ENCODE measurements around the gene RFNG.

RFNG gene

DNA sequence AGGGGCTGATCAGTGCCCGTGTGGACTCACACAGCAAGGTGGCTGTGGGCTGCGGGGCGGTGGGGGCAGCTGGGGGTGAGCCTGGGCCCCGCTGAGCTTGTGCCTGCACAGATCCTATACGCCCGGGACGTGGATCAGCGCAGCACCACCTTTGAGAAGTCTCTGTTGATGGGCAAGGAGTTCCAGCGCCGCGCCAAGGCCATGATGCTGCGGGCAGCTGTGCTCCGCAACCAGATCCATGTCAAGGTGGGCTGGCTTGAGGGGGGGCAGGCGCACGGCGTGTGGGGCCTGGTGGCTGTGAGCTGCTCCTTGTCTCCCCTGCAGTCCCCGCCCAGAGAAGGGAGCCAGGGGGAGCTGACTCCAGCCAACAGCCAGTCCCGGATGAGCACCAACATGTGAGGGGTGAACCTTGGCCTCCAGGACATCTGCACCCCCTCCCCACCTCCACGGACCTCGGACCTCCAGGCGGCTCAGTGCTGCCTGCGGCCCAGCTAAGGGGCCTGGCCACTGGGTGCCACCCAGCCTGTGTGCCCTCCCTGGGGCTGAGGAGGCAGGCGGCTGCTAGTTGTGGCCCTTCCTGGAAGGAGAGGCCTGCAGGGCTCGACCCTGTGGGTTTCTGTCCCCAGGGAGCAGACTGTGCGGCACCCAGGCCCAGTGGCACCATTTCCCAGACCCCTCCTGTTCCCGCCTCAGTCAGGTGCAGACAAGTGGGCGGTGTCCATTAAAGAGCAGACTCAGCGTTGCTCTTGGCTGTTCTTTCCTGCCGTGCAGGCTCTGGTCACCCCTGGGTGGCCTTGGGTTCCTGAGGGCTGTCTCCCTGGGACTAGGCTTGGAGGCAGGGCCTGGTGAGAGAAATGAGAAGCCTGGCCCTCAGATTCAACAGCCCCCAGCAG, 5.4 kb upstream of the RFNG start:
- no peak for DNase-seq

DNA sequence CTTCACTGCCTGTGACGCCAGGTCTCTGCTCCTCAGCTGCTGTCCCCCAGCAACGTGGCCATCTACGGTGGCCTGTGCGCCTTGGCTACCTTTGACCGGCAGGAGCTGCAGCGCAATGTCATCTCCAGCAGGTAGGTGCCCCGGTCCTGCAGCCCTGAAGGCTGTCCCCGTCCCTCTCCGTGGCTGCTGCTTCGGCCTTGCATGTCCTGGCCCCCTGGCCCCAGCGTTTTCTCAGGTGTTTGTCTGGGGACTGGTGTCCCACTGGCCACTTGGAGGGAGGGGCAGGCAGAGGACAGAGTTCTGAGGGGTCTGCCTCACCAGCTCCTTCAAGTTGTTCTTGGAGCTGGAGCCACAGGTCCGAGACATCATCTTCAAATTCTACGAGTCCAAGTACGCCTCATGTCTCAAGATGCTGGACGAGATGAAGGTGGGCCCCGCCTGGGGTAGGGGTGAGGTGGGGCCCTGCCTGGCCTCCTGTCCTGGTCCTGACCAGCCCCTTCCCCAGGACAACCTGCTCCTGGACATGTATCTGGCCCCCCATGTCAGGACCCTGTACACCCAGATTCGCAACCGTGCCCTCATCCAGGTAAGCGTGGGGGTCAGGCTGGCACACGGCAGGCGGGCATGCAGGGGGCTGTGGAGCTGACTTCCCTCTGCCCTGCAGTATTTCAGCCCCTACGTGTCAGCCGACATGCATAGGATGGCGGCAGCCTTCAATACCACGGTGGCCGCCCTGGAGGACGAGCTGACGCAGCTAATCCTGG, 4.5 kb upstream of the RFNG start:
- DNase-seq, result no peak

DNA sequence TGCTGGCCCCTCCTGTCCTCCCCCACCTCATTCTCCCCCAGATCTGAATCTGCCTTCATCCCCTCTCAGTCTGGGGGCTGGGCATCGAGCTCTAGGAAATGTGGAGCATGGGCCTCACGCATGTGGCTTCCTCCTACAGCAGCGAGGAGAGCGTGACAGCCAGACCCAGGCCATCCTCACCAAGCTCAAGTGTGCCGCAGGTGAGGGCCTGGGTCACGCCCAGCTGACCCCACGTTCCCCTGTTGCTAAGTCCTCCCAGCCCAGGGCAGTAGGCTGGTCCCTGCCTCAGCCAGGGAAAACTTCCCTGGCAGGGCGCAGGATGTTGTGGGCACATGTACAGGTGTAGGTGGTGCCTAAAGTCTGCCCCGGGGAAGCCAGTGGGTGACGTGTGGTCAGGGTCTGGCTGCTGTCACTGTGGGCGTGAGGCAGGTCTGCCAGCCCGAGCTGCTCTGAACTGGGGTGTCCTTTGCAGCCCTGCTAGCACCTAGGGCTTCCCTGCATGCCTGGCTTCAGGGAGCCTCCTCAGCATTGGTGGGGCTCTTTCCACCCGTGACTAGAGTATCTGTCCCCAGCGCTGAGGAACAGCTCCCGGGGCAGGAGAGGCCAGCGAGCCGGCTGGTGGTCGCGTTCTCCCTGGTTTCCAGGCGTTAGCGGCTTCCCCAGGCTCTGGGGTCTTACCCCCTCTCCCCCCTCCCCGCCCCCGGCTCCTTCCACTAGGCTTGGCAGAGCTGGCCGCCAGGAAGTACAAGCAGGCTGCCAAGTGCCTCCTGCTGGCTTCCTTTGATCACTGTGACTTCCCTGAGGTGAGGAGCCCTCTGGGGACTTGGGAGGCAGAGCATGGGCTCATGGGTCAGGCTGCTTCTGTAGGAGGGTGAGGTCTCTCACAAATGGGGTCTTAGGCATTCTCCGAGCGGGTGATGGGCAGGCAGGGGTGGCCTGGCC, 3.7 kb upstream of the RFNG start:
- DNase-seq, result no peak

DNA sequence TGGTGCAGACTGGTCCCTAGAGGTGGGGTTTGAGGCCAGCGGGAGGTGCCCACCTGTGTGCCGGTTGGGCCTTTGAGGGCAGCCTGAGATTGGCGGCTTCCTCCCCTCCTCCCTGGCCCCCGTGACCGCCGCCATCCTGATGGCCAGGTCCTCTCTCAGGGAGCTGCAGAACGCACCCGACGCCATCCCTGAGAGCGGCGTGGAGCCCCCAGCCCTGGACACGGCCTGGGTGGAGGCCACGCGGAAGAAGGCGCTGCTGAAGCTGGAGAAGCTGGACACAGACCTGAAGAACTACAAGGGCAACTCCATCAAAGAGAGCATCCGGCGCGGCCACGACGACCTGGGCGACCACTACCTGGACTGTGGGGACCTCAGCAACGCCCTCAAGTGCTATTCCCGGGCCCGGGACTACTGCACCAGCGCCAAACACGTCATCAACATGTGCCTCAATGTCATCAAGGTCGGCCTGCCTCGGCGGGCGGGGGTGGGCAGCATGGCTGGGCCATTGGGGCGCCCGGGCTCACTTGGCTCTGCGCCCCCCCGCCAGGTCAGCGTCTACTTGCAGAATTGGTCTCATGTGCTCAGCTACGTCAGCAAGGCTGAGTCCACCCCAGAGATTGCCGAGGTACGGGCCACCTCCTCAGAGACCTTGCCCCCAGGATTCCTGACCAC, 2.9 kb upstream of the RFNG start:
- no peak for DNase-seq

DNA sequence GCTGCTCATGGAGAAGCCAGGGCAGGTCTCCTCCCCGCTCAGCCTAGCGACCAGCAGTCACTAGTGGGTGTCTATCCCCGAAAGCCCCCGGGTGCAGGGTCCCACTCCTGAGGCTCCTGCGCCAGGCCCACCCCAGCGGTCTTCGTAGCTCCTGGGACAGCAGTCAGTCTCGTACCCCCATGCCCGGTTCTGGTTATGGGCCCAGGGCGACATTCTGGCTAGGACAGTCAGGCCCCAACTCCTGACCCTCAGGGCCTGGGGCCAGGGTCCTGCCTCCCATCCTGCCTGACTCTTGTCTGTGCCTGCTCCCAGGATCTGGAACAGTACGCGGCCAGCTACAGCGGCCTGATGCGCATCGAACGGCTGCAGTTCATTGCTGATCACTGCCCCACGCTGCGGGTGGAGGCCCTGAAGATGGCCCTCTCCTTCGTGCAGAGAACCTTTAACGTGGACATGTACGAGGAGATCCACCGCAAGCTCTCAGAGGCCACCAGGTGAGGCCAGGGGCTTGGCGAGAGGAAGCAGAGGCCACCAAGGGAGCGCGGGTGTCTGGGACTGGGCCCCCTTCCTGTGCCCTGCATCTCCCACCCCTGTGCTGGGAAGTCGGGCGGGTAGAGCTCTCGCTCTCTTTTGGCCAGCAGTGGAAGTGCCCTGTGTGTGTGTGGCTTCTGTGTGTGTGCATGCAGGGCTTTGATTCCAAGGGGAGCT, 2.1 kb upstream of the RFNG start:
- DNase-seq, result no peak

DNA sequence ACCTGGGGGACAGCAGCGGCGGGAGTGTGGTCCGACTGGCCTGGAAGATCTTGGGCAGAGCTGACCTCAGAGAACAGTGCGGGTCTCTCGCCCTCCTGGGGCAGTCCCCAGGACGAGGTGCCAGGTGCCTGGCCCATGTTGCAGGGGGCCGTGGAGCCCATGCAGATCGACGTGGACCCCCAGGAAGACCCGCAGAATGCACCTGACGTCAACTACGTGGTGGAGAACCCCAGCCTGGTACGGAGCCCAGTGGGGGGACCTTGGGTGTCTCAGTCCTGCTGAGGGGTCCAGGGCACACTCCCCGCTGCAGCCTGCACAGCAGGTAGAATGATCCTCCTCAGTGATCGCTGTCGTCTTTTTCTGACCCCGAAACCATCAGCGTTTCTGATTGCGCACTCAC, 1.5 kb upstream of the RFNG start:
- no peak for DNase-seq

DNA sequence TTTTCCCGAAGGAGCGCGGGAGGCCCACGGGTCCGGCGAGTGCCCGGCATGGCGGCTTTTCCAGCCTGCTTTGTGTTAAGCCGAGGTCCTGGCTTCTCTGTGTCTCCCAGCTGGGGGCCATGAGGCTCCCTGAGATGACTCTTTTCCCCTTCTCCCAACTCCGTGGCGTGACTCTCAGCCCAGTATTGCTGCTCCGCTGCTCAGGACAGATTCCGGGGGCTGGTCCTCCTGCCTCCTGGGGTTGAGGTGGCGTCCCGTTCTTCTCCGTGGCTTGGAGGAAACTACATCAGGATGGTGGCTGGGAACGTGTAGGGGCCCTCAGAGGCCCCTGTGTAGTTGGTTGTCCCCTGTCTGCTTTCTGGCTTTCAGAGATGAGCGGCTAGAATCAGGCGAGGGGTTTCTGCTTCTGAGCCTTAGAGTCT, 1.0 kb upstream of the RFNG start:
- no peak for DNase-seq

DNA sequence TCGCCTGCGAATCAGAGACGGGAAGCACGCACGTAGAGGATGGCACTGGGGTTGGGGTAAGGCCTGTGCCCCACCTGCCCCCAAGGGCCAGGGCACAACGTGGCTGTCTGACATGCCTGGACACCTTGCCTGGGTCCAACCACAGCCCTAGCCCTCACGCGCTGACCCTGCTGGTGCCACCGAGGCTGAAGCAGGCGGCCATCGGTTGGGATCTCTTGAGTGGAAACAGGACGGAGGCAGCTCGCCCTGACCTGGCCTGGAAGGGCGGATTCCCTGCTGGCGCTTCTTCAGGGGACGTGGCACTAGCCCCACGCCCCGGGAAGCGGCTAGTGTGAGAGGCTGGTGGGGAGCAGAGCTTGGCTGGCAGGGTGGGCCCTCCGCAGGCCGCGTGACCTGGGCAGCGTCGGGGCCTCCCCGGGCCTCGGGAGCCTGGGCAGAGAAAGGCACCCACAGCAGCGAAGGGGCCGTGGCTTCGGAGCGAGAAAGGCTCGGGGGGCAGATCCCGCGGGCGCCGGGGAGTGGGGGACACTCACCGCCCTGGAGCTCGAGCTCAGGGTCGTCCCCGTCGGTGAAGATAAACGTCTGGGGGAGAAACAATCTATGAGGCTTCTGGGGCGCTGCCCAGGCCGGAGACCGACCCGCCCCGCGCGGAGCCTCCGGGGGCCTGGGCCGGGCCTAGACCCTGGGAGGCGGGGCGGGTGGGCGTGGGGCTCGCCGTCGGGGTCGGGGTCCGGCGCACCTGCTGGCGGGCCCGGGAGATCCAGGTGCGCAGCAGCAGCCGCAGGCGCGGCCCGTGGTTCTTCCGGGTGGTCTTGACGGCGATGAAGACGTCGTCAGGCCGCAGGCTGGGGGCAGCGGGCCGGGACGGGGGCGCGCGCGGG, 610 bp downstream of the RFNG start:
- no peak for DNase-seq

DNA sequence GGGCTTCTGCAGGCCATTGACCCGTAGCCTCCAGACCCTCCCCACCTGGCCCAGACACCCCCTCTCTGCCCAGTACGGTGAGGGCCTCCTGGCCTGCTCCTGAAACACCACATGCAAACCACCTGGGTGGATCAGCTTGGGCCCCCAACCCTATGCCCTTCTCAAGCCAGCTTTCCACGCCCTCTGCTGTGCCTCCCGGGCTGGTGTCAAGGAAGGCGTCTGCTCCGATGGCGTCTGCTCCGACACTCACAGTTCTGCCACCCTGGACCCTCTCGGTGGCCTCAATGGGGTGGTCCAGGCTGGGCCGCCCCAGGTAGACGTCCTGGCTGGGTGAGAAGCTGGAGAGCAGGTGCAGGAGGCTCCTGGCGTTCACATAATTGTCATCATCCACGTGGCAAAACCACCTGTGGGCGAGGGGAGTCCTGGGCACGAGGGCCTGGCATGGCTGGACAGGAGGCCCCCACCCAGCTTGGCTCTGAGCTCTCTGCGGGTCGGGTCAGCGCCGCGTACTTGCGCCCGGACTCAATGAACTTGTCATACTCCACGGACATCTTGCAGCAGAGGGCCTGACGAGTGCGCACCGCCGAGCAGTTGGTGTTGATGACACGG, 1.4 kb downstream of the RFNG start:
- no peak for DNase-seq

DNA sequence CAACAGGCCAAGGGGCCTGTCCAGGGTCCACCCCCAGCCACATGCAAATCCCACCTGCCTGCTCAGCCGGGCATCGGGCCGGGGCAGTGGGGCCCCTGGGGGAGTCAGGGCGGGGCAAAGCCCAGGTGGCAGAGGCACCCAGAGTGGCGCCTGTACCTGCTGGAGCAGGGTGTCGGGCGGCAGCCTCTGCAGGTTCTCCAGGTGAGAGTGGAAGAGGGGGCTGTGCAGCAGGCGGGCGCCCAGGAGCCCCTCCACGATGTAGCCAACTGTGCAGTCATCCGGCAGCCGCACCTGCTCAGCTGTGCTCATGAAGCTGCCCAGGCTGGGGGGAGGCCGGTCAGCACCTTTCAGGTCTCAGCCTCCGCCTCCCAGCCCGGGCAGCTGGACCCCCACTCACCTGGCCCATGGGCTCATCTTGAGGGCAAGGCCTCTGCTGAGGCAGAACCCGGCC, 2.1 kb downstream of the RFNG start:
- no peak for DNase-seq

DNA sequence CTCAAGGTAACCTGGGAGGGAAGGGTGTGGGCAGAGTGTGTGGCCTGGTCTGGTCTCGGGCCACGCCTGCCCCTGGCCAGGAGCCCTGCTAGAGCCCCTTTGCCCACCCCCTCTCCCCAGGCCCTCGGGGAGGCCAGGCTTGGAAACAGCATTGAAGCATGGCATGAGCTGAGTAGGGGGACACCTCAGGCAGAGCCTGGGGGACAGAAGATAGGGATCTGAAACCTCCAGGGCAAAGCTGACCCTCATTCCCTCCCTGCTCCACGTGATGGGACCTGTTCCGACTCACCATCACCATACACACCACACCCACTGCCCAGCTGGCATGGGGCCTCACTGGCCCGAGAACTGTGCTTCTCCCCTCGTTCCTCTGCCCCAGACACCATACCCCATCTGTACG, 2.5 kb downstream of the RFNG start:
- DNase-seq, result no peak

DNA sequence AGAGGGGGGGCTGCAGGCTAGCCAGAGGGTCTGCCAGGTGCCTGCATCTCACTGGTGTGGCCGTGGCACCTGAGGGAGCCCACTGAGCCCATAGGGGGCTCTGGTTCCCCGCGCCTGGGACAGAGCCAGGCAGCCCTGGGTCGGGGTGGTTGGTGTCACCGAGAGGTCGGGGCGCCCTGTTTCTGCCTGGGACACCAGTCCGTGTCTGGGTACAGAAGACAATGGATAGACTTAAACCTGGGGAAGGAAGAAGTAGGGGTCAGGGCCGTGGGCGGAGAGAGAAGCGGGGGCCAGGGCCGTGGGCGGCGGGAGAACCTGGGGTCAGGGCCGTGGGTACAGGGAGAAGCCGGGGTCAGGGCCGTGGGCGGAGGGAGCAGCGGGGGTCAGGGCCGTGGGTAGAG, 3.0 kb downstream of the RFNG start:
- no peak for DNase-seq

DNA sequence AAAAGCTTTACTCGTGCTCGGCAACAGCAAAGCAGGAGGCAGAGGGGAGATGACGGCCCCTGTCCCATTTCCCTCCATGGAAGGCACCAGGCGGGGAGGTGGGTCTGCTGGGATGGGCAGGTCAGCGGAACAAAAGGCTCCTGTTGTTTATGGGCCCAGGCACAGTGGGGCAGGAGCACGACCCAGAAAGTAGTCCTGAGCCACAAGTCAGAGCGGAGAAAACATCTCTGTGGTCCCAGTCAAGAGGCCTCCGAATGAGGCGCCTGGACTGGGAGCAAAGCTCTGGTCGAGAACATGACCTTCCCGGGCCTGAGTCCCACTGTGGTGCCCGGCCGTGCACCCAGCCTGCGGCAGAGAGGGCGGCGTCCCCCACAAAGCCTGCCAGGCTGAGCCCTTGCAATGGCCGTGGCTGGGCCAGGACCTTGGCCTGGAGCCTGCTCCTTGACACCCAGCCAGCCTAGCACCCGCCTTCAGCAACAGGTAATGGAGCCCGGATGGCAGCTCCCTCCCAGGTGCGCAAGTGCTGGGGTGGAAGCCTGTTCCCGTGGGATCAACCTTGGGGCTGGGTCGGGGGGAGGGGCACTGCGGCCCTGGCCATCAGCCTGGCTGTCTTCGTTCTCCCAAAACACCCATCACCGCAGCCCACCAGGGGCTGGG, 3.6 kb downstream of the RFNG start:
- DNase-seq, result no peak

DNA sequence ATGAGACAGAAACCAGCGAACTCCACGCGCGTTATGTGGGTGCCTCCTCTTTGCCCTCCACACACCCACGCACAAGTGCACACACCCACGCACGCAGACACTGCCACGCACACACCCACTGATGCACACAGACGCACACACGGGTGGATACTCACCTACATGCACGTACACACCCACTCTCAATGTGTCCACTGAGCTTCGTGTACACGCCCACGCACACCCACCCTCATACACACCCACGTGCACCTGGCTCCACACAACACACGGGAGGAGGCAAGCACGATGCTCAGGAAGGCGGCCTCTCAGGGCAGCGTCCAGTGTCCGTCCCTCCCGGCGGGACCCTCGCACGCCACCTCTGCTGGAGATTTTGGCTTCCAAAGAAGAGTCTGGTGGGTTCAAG, 4.2 kb downstream of the RFNG start:
- DNase-seq, result no peak

DNA sequence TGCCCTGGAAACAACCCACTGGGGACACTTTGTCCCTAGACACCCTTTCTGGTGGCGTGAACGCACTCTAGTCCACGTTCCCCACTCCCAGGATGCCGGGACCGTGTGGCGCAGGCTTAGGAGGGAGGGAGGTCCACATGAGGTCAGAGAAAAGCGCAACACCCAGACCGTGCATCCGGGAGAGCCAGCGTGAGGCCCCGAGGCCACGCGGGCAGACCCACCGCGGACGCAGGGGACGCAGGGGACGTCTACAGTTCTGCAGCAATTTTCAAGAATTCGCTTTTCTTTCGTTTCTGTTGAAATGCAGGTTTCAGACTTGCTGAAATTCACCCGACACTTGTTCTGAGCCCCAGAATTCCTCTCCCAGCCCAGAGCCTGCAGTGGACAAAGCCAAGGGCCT, 4.7 kb downstream of the RFNG start:
- DNase-seq, result no peak

DNA sequence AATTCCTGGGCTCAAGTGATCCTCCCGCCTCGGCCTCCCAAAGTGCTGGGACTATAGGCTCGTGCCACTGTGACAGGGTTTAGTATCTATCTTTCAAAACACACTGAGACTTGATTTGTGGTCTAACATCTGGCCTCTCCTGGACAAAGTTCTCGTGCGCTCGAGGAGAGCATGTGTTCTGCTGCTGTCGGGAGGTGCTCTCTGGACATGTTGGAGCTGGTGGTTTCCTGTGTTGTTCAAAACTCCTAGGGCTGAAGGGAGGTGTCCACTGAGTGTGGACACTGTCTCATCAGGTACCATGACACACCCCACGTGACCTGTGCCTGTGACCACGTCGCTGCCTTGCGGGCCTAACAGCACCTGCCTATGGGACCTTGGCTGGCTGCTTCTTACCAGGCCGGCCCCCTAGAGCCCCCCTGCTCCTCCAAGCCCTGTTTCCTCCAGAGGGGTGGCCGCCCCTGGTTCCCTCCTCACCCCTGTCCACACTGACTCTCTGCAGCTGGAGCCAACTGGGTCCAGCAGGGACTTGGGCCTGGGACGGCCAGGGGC, 5.6 kb downstream of the RFNG start:
- DNase-seq, result no peak

DNA sequence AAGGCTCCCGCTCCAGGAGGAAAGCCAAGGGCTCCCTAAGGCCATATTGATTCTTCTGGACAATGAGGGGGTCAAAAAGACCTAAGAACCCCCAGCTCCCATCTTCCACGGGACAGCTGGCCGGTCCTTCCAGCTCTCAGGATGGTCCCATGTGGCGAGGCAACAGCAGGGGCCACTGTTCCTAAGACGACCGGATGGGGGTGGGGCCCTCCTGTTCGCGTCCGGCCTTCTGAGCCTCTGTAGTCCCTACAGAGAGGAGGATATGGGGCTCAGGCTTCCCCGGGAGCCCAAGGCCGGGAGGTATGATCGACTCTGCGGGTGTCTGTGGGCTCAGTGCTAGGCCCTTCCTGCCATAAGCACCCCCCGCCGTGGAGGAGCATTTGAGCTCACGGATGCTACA, 8.1 kb downstream of the RFNG start:
- DNase-seq, result no peak

DNA sequence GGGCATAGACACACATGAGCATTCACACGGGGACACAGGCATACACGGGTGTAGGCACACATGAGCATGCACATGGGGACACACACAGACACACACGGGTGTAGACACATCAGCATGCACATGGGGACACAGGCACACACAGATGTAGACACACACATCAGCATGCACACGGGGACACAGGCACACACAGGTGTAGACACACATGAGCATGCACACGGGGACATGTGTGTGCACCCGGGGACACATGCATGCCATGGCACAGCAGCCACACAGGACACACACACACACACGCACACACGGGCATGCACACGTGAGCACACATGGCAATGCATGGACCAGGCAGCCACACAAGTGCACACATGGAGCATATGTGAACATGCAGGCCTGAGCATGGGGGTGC, 9.0 kb downstream of the RFNG start:
- DNase-seq, result no peak

DNA sequence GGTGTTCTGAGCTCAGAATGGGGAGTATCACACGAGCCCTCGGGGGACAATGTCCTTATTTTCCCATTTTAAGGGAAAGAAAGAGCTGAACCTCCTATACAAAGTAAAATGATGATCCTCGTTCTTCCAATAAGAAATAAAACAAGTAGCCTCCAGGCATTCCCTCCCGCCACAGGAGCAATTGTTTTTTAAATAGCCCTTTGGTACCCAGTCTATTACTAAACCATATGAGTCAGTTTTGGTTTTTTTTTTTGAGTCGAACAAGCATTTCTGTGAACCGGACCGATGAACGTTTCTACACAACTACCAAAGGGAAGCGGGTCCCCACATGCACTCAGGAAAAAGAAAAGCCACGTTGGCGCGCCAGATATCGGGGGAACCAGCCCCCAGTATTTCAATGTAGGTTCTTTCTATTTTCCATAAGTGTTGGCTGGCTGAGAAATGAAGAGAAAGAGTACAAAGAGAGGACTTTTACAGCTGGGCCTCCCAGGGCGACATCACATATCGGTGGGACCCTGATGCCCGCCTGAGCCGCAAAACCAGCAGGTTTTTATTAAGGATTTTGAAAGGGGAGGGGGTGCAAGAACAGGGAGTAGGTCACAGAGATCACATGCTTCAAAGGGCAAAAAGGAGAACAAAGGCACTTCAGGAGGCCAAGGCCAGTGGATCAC, 10.3 kb downstream of the RFNG start:
- no peak for DNase-seq

All from CD4-positive, alpha-beta T cell treated with Interleukin-15 for 1 hour (primary cell).